HUES6 (cell line): ENCODE data around the gene FCN3.

Source experiments
- H3K27ac ChIP-seq: 2 replicates; pipeline ENCODE4 v1.7.0; 2013; ENCODE audit warnings: low read depth, mild to moderate bottlenecking, low read length, inconsistent platforms
- H3K27me3 ChIP-seq: 2 replicates; pipeline ENCODE4 v1.6.1; 2013; ENCODE audit warnings: low read length; ENCODE audit not compliant: control insufficient read depth, insufficient read depth
- H3K36me3 ChIP-seq: 2 replicates; pipeline ENCODE4 v1.6.1; 2013; ENCODE audit warnings: low read length; ENCODE audit not compliant: control insufficient read depth, insufficient read depth
- H3K4me1 ChIP-seq: 2 replicates; pipeline ENCODE4 v1.6.1; 2013; ENCODE audit warnings: low read length; ENCODE audit not compliant: control insufficient read depth, insufficient read depth
- H3K4me3 ChIP-seq: 2 replicates; pipeline ENCODE4 v1.5.1; 2013; ENCODE audit warnings: low read depth, low read length
- H3K9ac ChIP-seq: one replicate; pipeline ENCODE4 v1.6.1; 2013; ENCODE audit warnings: mild to moderate bottlenecking, low read length
- H3K9me3 ChIP-seq: 2 replicates; pipeline ENCODE4 v1.6.1; 2013; ENCODE audit warnings: low read depth, low read length; ENCODE audit not compliant: control insufficient read depth, insufficient read depth

FCN3 gene

GRCh38 chr1:27399251-27400025, 24.8 kb upstream of the FCN3 start:
- Histone ChIP-seq H3K9me3 (no peaks in the 10 kb centered on the region), H3K4me1 (peaks cover 52% of the 10 kb centered on the region), H3K36me3 (peaks cover 2% of the 10 kb centered on the region), H3K27ac (no peak overlapping the region), H3K27me3 (no peaks in the 10 kb centered on the region), H3K9ac (peak overlapping the region; percentile 17), H3K4me3 (no peak overlapping the region)

- Histone ChIP-seq H3K27ac (no peak overlapping the region), H3K9ac (no peak overlapping the region), H3K4me1 (peaks cover 44% of the 10 kb centered on the region), H3K36me3 (peaks cover 8% of the 10 kb centered on the region), H3K27me3 (no peaks in the 10 kb centered on the region), H3K9me3 (no peaks in the 10 kb centered on the region), H3K4me3 (no peak overlapping the region)
These were observed 24.0 kb upstream of the FCN3 start for GRCh38 chr1:27398405-27399149.

DNA sequence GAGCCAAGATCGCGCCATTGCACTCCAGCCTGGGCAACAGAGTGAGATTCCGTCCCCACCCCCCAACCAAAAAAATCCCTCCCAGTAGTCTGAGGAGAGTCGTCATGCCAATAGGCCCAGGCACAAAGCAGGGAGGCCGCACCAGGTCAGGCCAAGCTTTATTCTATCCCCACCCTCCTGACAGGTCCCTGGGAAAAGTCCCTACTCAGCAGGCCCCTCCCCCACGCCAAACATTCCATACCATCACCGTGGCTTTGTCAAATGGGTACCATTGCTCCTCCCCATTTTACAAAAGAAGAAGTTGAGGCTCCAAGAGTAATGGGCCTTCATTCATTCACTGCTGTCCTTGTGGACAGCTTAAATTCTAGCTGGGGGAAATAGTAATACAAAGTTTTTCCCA, 23.1 kb upstream of the FCN3 start:
- no peaks in the 10 kb centered on the region for H3K27me3 ChIP-seq
- peaks cover 41% of the 10 kb centered on the region for H3K4me1 ChIP-seq
- H3K9me3 ChIP-seq = no peaks in the 10 kb centered on the region
- H3K27ac ChIP-seq = no peak overlapping the region
- no peak overlapping the region for H3K9ac ChIP-seq
- H3K36me3 ChIP-seq = peaks cover 8% of the 10 kb centered on the region
- H3K4me3 ChIP-seq = no peak overlapping the region

DNA sequence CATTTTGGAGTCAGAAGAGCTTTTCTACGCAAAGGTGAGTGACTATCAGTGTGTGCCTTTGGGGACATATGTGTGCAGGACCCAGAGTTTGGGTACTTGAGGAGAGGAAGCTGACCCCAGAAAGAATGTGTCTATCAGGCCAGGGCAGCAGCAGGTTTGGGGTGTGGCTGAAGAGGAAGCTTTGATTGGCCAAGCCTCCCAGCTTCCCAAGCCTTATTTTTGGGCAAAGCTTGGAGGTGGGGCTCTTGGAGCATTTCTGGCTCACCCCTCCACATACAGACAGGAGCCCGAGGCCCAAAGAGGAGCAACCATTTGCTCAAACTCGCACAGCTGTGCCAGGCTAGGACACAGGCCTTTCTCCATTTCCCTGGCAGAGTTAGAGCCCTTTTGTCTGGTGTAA, 22.5 kb upstream of the FCN3 start:
- H3K36me3 ChIP-seq = peaks cover 8% of the 10 kb centered on the region
- no peak overlapping the region for H3K4me3 ChIP-seq
- H3K4me1 ChIP-seq = peaks cover 37% of the 10 kb centered on the region
- no peak overlapping the region for H3K27ac ChIP-seq
- no peak overlapping the region for H3K9ac ChIP-seq
- H3K9me3 ChIP-seq = no peaks in the 10 kb centered on the region
- H3K27me3 ChIP-seq = no peaks in the 10 kb centered on the region

GRCh38 chr1:27395441-27396195, 21.0 kb upstream of the FCN3 start:
- H3K9me3 ChIP-seq = no peaks in the 10 kb centered on the region
- no peak overlapping the region for H3K4me3 ChIP-seq
- H3K4me1 ChIP-seq = peaks cover 47% of the 10 kb centered on the region
- H3K9ac ChIP-seq = no peak overlapping the region
- H3K27me3 ChIP-seq = no peaks in the 10 kb centered on the region
- H3K36me3 ChIP-seq = peaks cover 8% of the 10 kb centered on the region
- H3K27ac ChIP-seq = no peak overlapping the region

- Histone ChIP-seq H3K27me3 (no peaks in the 10 kb centered on the region), H3K4me1 (peaks cover 40% of the 10 kb centered on the region), H3K27ac (no peak overlapping the region), H3K36me3 (peaks cover 8% of the 10 kb centered on the region), H3K9ac (no peak overlapping the region), H3K9me3 (no peaks in the 10 kb centered on the region), H3K4me3 (no peak overlapping the region)
These were observed 20.3 kb upstream of the FCN3 start for GRCh38 chr1:27394925-27395324.

GRCh38 chr1:27394282-27394658, 19.6 kb upstream of the FCN3 start:
- no peak overlapping the region for H3K4me3 ChIP-seq
- H3K27ac ChIP-seq = no peak overlapping the region
- no peaks in the 10 kb centered on the region for H3K9me3 ChIP-seq
- H3K4me1 ChIP-seq = peaks cover 36% of the 10 kb centered on the region
- H3K27me3 ChIP-seq = no peaks in the 10 kb centered on the region
- peaks cover 8% of the 10 kb centered on the region for H3K36me3 ChIP-seq
- no peak overlapping the region for H3K9ac ChIP-seq

DNA sequence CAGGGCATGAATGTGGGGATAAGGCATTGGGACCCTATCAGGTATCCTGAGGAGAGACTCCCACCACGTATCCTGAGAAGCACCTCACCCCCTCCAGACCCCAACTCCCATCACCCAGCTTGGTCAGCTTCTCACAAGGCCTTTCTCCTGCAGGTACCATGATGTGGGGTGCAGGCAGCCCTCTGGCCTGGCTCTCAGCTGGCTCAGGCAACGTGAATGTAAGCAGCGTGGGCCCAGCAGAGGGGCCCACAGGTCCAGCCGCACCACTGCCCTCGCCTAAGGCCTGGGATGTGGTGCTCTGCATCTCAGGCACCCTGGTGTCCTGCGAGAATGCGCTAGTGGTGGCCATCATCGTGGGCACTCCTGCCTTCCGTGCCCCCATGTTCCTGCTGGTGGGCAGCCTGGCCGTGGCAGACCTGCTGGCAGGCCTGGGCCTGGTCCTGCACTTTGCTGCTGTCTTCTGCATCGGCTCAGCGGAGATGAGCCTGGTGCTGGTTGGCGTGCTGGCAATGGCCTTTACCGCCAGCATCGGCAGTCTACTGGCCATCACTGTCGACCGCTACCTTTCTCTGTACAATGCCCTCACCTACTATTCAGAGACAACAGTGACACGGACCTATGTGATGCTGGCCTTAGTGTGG, 19.1 kb upstream of the FCN3 start:
- Histone ChIP-seq H3K9ac (no peak overlapping the region), H3K4me1 (peaks cover 31% of the 10 kb centered on the region), H3K4me3 (peak overlapping the region; percentile 81; the same call in 1 of the 2 replicates), H3K36me3 (peaks cover 8% of the 10 kb centered on the region), H3K9me3 (no peaks in the 10 kb centered on the region), H3K27me3 (no peaks in the 10 kb centered on the region), H3K27ac (no peak overlapping the region)

- H3K9ac ChIP-seq = peak overlapping the region; percentile 74
- no peaks in the 10 kb centered on the region for H3K27me3 ChIP-seq
- H3K4me3 ChIP-seq = peak overlapping the region; percentile 81
- no peaks in the 10 kb centered on the region for H3K9me3 ChIP-seq
- peak overlapping the region; percentile 90; the same call in 1 of the 2 replicates for H3K27ac ChIP-seq
- peaks cover 24% of the 10 kb centered on the region for H3K4me1 ChIP-seq
- peaks cover 8% of the 10 kb centered on the region for H3K36me3 ChIP-seq
These were observed 18.4 kb upstream of the FCN3 start for GRCh38 chr1:27392778-27393635.
